Hematopoietic multipotent progenitor cell treated with erythropoietin and hydrocortisone succinate and interleukin-3 and kit ligand, for 15 days (in vitro differentiated cells): ENCODE measurements around the gene ENOX2.

Experiments
- DNase-seq: peaks from one replicate; pipeline ENCODE4 v3.0.0-alpha.2; 2015; ENCODE audit warnings: low spot score

The ENOX2 gene

GRCh38 chrX:130696542-130696941, 206.5 kb downstream of the ENOX2 start:
- no peak for DNase-seq

- no peak for DNase-seq
These were observed 207.1 kb downstream of the ENOX2 start for GRCh38 chrX:130695931-130696330.

GRCh38 chrX:130694983-130695382, 208.0 kb downstream of the ENOX2 start:
- no peak for DNase-seq

- no peak for DNase-seq
These were observed 211.4 kb downstream of the ENOX2 start for GRCh38 chrX:130691576-130691975.

DNA sequence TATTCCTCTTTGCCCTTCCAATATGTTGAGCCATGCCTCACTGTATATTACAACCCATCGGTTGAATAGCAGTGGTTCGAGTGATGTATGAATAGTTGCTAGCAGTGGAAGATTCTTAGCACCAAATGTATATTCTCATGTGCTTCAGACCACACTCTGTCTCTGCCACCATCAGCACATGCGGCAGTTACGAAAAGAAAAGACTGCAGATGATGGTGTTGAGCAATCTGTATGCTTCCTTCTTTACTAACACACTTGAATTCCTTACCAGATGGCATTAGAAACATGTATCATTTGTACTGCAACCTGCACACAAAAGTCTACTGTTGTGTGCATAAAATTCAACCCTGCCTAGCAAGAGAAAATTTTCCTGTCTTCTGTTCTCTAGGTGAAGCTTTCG, 214.6 kb downstream of the ENOX2 start:
- DNase-seq: no peak

- DNase-seq: no peak
These were observed 220.0 kb downstream of the ENOX2 start for GRCh38 chrX:130682990-130683389.

- DNase-seq: no peak
These were observed 222.6 kb downstream of the ENOX2 start for GRCh38 chrX:130680164-130681035.

DNA sequence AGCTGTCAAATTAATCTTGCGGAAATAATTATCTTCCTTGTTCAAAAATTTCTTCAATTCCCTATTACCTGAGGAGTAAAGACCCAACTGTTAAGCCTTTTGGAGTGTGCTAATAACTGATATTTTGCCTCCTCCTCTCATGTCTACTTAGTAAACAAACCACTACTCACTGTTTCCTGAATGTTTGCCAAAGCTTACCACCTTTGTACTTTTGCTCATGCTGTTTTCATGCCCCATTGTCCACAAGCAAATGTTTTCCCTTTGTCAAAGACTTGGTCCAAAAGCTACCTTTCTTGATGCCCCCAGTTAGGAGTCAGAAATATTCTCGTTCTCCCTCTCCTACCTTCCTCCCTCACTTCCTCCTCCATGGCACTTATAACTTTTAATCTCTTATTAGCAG, 226.1 kb downstream of the ENOX2 start:
- no peak for DNase-seq

DNA sequence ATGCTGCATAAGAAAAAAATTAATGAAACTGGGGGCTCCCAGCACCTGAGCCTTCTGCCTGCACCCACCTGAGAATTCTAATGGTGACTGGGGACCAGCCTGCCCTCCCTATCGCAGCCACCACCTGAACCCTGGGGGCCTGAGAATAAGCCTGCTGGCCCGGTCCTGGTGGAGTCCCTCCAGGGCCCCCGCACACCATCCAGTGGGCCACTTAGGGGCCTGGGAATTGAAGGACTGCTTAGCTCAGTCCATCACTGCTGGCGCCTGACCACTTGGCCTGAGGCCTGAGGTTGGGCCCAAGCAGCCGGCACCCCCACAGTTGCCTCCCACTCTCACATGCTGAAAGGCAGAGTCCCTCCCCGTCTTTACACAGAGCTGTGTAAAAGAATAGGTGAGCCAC, 230.8 kb downstream of the ENOX2 start:
- no peak for DNase-seq

DNA sequence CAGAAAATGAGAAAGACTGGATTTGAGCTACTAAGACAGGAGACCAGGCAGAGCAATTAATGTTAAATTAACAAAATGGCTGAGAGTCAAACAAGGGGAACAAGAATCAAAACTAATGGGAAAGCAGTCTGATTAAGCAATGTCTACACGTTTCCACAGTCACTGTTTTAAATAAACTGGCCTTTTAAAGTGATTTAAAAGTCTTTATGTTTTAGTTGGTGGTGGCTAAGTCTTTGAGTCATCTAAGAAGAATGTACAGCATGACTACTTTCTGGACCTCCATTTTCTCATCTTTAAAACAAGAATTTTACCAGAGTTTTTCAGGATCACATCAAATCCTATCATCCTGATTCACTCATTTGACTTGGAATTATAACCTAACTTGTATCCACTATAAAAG, 233.8 kb downstream of the ENOX2 start:
- DNase-seq: no peak

GRCh38 chrX:130665263-130665662, 237.7 kb downstream of the ENOX2 start:
- no peak for DNase-seq

DNA sequence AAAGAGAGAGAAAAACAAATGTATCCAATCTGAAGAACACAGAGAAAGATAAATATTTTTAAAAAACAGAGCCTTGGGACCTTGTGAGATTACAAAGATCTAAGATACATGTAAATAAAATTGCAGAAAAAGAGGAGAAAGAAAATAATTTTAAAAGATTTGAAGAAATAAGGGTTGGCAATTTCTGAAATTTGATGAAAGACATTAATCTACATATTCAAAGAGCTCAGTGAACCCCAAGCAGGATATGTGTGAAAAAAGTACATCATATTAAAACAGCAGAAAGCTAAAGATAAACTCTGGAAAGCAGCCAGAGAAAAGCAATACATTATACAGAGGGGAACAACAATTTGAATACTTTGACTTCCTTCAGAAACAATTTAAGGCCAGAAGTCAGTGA, 244.7 kb downstream of the ENOX2 start:
- no peak for DNase-seq

DNA sequence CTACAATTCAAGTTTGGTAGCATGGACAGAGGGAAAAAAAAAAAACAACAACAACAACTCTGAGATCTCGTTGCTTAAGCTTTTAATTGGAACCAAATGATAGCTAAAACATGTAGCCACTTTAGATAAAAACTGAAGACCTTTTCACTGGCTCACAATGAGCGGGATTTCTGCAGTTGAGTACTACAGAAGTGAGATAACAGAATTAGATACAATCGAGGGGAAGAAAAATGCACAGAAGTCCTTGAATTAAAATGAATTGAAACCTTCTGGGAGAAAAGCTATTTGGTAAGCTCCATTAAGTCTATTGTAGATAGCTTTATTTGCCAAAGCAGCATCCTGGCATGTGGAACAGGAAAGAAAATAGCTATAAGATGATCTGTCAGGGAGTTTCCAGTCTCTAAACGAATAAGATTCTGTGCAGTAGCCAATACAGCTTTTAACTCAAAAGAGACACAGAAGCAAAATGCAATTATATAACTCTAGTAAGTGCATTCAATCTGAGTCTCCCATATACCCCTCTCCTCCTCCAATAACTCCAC, 248.5 kb downstream of the ENOX2 start:
- DNase-seq: no peak

DNA sequence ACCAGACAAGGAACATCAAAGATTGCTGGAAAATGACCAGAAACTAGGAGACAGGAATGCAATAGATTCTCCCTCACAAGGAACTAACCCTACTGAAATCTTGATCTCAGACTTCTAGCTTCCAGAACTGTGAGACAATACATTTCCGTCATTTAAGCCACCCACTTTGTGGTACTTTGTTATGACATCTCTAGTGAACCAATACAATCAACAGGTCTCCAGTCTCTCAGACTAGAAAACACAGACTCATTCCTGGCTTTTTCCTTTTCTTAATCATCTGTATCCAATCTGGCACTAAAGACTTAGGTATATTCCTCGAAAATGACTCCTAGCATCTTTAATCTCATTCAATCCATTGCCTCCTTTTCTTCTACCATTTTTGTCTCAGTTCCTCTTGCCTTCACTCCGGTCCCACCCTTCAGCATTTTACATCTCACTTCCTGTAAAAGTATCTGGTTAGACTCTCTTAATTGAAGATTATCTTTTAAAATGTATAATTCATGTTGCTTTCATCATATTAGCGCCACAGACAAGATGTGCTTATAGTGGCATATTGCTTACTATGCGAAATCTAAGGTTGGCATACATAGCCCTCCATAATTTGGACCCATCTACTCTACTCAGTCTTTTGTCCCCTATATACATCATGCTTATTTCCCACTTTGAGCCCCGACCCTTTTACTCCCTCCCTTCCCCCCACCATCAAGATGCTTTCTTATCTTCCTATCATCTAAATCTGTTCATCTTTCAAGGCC, 250.0 kb downstream of the ENOX2 start:
- no peak for DNase-seq

GRCh38 chrX:130649738-130650137, 253.3 kb downstream of the ENOX2 start:
- DNase-seq: no peak

- DNase-seq: no peak
These were observed 255.5 kb downstream of the ENOX2 start for GRCh38 chrX:130647468-130647867.

DNA sequence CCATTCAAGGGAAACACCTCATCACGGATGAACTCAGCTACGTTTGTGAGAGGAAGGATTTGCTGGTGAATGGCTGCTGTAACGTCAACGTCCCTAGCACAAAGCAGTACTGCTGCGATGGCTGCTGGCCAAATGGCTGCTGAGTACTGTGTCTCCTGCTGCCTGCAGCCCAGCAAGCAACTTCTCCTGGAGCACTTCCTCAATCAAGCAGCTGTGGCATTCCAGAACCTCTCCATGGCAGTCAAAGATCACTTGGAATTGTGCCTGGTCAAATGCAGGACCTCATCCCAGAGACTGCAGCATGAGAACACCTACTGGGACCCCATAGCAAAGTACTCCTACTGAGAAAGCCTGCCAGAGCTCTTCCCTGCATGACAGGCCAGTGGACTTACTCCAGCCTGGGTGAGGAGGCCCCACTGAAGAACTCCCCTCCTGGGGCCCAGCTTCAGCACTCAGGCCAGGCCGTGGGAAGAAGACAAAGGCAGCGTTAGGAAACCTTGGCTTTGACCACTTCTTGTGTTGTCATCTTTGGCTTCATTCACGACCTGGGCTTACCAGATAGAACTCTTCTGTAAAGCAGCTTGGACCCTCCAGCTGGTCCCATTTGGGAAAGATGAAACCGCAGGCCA, 256.9 kb downstream of the ENOX2 start:
- DNase-seq: no peak

GRCh38 chrX:130637591-130637990, 265.4 kb downstream of the ENOX2 start:
- no peak for DNase-seq

DNA sequence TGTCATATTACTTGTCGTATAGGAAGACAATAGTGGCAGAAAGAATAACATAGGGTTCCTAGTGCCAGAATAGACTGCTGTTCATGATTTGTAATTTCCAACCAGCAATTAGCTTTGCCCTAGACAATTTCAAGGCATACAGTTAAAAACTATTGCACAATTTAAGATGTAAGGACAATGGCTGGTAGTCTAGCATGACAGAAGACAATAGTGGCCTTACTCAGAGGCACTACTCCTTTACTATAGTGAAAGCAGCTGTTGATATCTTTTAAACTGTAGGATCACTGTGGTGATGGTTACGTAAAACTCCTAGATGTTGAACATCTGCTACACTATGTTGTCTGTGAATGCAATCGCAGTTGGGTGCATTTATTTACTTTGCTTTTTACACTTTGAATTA, 266.7 kb downstream of the ENOX2 start:
- no peak for DNase-seq

DNA sequence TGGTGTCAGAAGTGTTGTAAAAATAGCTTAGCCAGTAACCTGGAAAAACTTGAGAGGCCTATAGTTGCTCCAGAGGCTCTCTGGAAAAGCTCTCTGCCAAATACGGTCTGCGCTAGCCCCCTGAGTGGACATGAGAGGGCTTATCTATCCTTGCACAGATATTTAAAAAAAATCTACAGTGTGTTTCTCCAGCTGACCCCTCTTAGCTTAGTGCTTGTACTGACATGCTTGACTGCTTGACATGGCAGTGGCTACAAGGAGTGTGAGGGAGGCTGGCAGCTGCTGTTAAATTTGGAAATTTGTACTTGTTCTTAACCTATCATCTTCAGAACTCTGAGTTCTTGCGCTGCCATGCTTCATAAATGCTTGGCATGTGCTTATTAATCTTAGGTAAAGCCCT, 272.0 kb downstream of the ENOX2 start:
- no peak for DNase-seq

DNA sequence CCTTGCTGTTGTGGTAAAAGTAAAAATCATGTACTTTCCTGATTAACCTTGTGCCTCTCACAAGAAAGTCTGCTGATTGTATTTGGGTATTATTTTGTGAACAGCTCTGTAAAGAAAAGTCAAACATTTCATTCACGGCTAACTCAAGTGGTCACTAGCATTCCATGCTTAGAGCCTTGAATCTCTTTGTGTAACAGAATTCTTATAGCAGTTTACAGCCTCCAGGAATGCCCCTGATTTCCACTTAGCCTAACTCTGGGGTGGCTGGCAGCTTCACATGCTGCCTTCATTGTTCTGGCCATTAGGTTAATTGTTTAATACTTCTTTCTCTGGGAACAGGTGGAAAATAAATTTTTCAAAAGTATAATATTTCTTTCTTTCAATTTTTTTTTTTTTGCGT, 274.5 kb downstream of the ENOX2 start:
- DNase-seq: no peak

GRCh38 chrX:130626521-130626920, 276.5 kb downstream of the ENOX2 start:
- DNase-seq: no peak

DNA sequence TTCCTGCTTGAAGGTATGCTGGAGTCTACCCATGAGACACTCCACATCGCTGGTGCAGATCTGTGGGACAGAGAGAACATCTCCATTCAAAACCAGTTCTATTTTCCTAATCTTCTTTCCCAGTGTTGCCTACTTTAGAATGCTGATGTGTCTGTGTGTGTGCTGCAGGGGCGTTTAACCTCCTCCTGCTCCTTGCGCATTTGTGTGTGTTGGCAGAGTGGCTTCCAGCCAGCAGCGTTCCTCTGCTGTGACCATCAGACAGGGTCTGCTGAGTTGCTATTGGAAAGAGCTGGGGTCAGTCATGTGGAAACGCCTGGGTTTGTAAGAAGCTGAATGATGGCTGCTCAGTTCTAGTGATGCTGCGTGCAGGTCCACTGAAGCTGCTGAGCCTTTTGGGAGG, 277.6 kb downstream of the ENOX2 start:
- no peak for DNase-seq
